ENCODE results near the gene TMPRSS13.

GRCh38 chr11:117892651-117893050 is 36.6 kb downstream of the TMPRSS13 start:
- TF ChIP-seq POLR2A (IDR thresholded peaks at IDR 0.05), result no peak
- no peak for TF ChIP-seq CTCF (IDR thresholded peaks at IDR 0.05 in 8 of 11, conservative IDR thresholded peaks at IDR 0.05 in 3 of 11)
- no peak for TF ChIP-seq POLR2AphosphoS5 (IDR thresholded peaks at IDR 0.05)

Data from spleen (tissue), 7 donors.